Neural cell (in vitro differentiated cells): ENCODE results near the gene NMU. TPM values are rescaled to one million over a fixed set of nuclear protein-coding genes. Genes with fewer than 3 reads are reported as not detected.
A peak's percentile ranks its signal among the peaks of the same experiment; 100 is the strongest.

Experiments
- H2AFZ ChIP-seq: fragments of 200-600, 300-800 bp; sonication (generic), shearing (Covaris generic); 2 replicates; pipeline ENCODE4 v1.6.0; 2014; ENCODE audit warnings: low read depth, mild to moderate bottlenecking, antibody characterized with exemption, low read length, moderate library complexity
- H3F3A ChIP-seq: fragments of 200-600 bp; shearing (Covaris generic); 2 replicates; pipeline ENCODE4 v1.6.1; 2016; ENCODE audit warnings: mild to moderate bottlenecking, moderate library complexity, mixed read lengths, antibody characterized with exemption, low read length; ENCODE audit not compliant: insufficient read depth, poor library complexity, severe bottlenecking
- H3K27ac ChIP-seq: fragments of 200-600, 300-800 bp; sonication (generic), shearing (Covaris generic); 2 replicates; pipeline ENCODE4 v1.5.1; 2014; ENCODE audit warnings: mild to moderate bottlenecking, low read length, moderate library complexity
- H3K27me3 ChIP-seq: fragments of 300-800, 200-600 bp; sonication (generic), shearing (Covaris generic); 2 replicates; pipeline ENCODE4 v1.6.0; 2014; ENCODE audit warnings: mild to moderate bottlenecking, low read depth, low read length, moderate library complexity; ENCODE audit not compliant: insufficient read depth
- H3K36me3 ChIP-seq: fragments of 300-800, 200-600 bp; sonication (generic), shearing (Covaris generic); 2 replicates; pipeline ENCODE4 v1.5.1; 2014; ENCODE audit warnings: mild to moderate bottlenecking, antibody characterized with exemption, low read length, moderate library complexity; ENCODE audit not compliant: insufficient read depth
- H3K4me2 ChIP-seq: fragments of 300-800, 200-600 bp; sonication (generic), shearing (Covaris generic); 2 replicates; pipeline ENCODE4 v1.6.0; 2014; ENCODE audit warnings: mild to moderate bottlenecking, low read length
- H3K4me3 ChIP-seq: fragments of 300-800, 200-600 bp; sonication (generic), shearing (Covaris generic); 2 replicates; pipeline ENCODE4 v1.5.1; 2014; ENCODE audit warnings: mild to moderate bottlenecking, low read length, moderate library complexity
- H3K79me2 ChIP-seq: fragments of 200-600 bp; shearing (Covaris generic); replicated peaks from 2 replicates; pipeline ENCODE4 v1.6.0; 2014; ENCODE audit warnings: mild to moderate bottlenecking, low read length, moderate library complexity; ENCODE audit not compliant: insufficient read depth
- H3K9ac ChIP-seq: fragments of 300-800, 200-600 bp; sonication (generic), shearing (Covaris generic); 2 replicates; pipeline ENCODE4 v1.6.1; 2016; ENCODE audit warnings: mild to moderate bottlenecking, low read length, mixed read lengths
- H3K9me2 ChIP-seq: fragments of 200-600 bp; shearing (Covaris generic); 2 replicates; pipeline ENCODE4 v1.6.1; 2016; ENCODE audit warnings: mild to moderate bottlenecking, low read length, mixed read lengths; ENCODE audit not compliant: insufficient read depth
- H3K9me3 ChIP-seq: fragments of 200-600, 300-800 bp; sonication (generic), shearing (Covaris generic); 2 replicates; pipeline ENCODE4 v1.6.1; 2016; ENCODE audit warnings: mild to moderate bottlenecking, mixed run types, low read length, moderate library complexity, mixed read lengths
- H4K20me1 ChIP-seq: fragments of 200-600 bp; shearing (Covaris generic); 2 replicates; pipeline ENCODE4 v1.6.1; 2016; ENCODE audit warnings: mild to moderate bottlenecking, mixed run types; ENCODE audit not compliant: insufficient read depth
- EP300 ChIP-seq: fragments of 450-650 bp; conservative IDR thresholded peaks from 2 replicates; pipeline ENCODE4 v1.6.1; 2014; ENCODE audit warnings: antibody characterized with exemption, mild to moderate bottlenecking, moderate library complexity; ENCODE audit not compliant: poor library complexity, severe bottlenecking
- EZH2 ChIP-seq: fragments of 200-600, 300-800 bp; shearing (Covaris generic), sonication (generic); IDR thresholded peaks from 2 replicates; pipeline ENCODE4 v1.6.1; 2014; ENCODE audit warnings: antibody characterized with exemption, low read length, borderline replicate concordance, mild to moderate bottlenecking; ENCODE audit not compliant: insufficient read depth, poor library complexity, severe bottlenecking
- MXI1 ChIP-seq: fragments of 450-650 bp; conservative IDR thresholded peaks from 2 replicates; pipeline ENCODE4 v1.6.1; 2014; ENCODE audit warnings: antibody characterized with exemption, mild to moderate bottlenecking; ENCODE audit not compliant: poor library complexity, severe bottlenecking
- POLR2AphosphoS5 ChIP-seq: IDR thresholded peaks from 2 replicates; pipeline ENCODE4 v1.6.1; 2012
- RAD21 ChIP-seq: fragments of 450-650 bp; conservative IDR thresholded peaks from 2 replicates; pipeline ENCODE4 v1.6.1; 2014; ENCODE audit warnings: antibody characterized with exemption, mild to moderate bottlenecking, moderate library complexity
- SMC3 ChIP-seq: fragments of 450-650 bp; conservative IDR thresholded peaks from 2 replicates; pipeline ENCODE4 v1.6.1; 2014; ENCODE audit warnings: antibody characterized with exemption, mild to moderate bottlenecking, moderate library complexity; ENCODE audit not compliant: poor library complexity
- TAF1 ChIP-seq: IDR thresholded peaks from 2 replicates; pipeline ENCODE4 v1.6.1; 2012; ENCODE audit warnings: low read depth
- polyA plus RNA-seq: library from polyadenylated mRNA; depleted of rRNA; stranded (reverse); fragments of >200 nt; gene quantifications from 2 replicates; pipeline ENCODE4 v1.2.3, GENCODE V29; 2014
- TF ChIP-seq, protein P1 (sequence below): fragments of 450-650 bp; IDR thresholded peaks from 2 replicates; pipeline ENCODE4 v1.5.1; 2014; ENCODE audit warnings: antibody characterized with exemption, mild to moderate bottlenecking, moderate library complexity; ENCODE audit not compliant: poor library complexity, severe bottlenecking
- TF ChIP-seq, protein P2 (sequence below): IDR thresholded peaks from 2 replicates; pipeline ENCODE4 v1.6.1; 2012; ENCODE audit warnings: borderline replicate concordance

The NMU gene
- polyA plus RNA-seq, 1 donor from 2014 or later: 47.2 TPM

DNA sequence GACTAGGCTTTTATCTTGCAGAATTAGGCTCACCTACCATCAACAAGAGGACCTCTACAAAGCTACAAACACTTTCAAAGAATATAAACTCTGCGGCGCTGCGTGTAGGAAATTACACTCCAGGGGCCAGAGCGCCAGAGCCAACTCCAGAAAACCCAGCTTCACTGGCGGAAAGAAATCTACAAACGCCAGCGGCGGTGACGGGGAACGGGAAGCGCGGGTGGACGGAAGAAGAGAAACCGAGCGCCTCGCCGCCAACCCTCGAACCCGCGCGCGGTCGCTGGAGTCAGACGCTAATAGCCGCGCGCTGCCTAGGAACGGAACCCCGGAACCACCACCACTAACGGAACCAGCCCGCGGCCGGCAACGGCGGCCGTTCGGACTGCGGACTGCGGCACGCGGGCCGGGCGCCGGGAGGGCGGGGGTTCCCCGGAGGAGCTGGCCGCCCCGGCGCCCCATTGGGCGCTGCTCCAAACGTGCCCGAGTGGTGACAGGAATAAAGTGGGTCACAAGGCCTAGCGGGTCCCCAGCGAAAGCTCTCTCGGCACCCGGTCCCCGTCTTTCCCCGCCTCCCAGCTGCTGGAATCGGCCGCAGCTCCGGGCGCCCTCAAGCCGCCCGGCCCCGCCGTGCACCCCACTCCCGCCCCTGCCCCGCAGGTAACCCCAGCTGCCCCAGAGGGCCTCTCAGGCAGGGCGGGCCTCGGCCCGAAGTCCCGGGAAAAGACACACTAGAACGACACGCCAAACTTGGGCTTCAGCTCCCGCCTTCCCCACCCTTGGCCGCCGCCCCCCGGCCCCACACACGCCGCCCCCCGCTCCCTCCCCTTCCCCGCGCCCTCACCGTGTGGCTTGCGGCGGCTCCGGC is 90.2 kb downstream of the NMU start:
- no peaks in the 10 kb centered on the region for H4K20me1 ChIP-seq
- H3K9ac ChIP-seq: peak overlapping the region; percentile 88
- no peaks in the 10 kb centered on the region for H3K36me3 ChIP-seq
- H3K4me3 ChIP-seq: peak overlapping the region; percentile 98
- TF ChIP-seq, protein P1, sequence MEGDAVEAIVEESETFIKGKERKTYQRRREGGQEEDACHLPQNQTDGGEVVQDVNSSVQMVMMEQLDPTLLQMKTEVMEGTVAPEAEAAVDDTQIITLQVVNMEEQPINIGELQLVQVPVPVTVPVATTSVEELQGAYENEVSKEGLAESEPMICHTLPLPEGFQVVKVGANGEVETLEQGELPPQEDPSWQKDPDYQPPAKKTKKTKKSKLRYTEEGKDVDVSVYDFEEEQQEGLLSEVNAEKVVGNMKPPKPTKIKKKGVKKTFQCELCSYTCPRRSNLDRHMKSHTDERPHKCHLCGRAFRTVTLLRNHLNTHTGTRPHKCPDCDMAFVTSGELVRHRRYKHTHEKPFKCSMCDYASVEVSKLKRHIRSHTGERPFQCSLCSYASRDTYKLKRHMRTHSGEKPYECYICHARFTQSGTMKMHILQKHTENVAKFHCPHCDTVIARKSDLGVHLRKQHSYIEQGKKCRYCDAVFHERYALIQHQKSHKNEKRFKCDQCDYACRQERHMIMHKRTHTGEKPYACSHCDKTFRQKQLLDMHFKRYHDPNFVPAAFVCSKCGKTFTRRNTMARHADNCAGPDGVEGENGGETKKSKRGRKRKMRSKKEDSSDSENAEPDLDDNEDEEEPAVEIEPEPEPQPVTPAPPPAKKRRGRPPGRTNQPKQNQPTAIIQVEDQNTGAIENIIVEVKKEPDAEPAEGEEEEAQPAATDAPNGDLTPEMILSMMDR: no peak
- TF ChIP-seq EP300 (no peak), SMC3 (peak; percentile 36), MXI1 (peak; percentile 78), EZH2 (no peak), TAF1 (no peak), POLR2AphosphoS5 (no peak), RAD21 (no peak)
- TF ChIP-seq, protein P2, sequence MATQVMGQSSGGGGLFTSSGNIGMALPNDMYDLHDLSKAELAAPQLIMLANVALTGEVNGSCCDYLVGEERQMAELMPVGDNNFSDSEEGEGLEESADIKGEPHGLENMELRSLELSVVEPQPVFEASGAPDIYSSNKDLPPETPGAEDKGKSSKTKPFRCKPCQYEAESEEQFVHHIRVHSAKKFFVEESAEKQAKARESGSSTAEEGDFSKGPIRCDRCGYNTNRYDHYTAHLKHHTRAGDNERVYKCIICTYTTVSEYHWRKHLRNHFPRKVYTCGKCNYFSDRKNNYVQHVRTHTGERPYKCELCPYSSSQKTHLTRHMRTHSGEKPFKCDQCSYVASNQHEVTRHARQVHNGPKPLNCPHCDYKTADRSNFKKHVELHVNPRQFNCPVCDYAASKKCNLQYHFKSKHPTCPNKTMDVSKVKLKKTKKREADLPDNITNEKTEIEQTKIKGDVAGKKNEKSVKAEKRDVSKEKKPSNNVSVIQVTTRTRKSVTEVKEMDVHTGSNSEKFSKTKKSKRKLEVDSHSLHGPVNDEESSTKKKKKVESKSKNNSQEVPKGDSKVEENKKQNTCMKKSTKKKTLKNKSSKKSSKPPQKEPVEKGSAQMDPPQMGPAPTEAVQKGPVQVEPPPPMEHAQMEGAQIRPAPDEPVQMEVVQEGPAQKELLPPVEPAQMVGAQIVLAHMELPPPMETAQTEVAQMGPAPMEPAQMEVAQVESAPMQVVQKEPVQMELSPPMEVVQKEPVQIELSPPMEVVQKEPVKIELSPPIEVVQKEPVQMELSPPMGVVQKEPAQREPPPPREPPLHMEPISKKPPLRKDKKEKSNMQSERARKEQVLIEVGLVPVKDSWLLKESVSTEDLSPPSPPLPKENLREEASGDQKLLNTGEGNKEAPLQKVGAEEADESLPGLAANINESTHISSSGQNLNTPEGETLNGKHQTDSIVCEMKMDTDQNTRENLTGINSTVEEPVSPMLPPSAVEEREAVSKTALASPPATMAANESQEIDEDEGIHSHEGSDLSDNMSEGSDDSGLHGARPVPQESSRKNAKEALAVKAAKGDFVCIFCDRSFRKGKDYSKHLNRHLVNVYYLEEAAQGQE: no peak
- peak overlapping the region; percentile 94 for H3K4me2 ChIP-seq
- peaks cover 7% of the 10 kb centered on the region for H3F3A ChIP-seq
- no peaks in the 10 kb centered on the region for H3K9me2 ChIP-seq
- peak overlapping the region; percentile 91 for H3K27ac ChIP-seq
- H3K79me2 ChIP-seq: peaks cover 38% of the 10 kb centered on the region
- peak overlapping the region; percentile 17 for H2AFZ ChIP-seq
- H3K9me3 ChIP-seq: no peaks in the 10 kb centered on the region
- no peaks in the 10 kb centered on the region for H3K27me3 ChIP-seq

Other genes with a start within 250 kb of the NMU start
- gene TMEM165, start 240.3 kb downstream of the NMU start, polyA plus RNA-seq: 99.0 and 102 TPM in 2 replicates
- gene CLOCK, start 89.4 kb downstream of the NMU start, polyA plus RNA-seq: 8.7 and 13.0 TPM in 2 replicates
- gene PDCL2, start 44.1 kb downstream of the NMU start, polyA plus RNA-seq: not detected in 2 replicates
- gene EXOC1L, start 183.5 kb upstream of the NMU start, polyA plus RNA-seq: not detected in 2 replicates
- 100 and 106 TPM in 2 replicates for gene EXOC1, start 217.3 kb upstream of the NMU start, polyA plus RNA-seq